K562 (cell line): ENCODE results near the gene AGAP3. TPM values are rescaled to one million over a fixed set of nuclear protein-coding genes. Genes with fewer than 3 reads are reported as not detected.

Source experiments
- CC2D1A ChIP-seq: fragments of 450-650 bp; IDR thresholded peaks from 2 replicates; pipeline ENCODE4 v1.6.1; 2017; ENCODE audit warnings: mild to moderate bottlenecking
- GATAD2B ChIP-seq: fragments of 450-650 bp; IDR thresholded peaks from 2 replicates; pipeline ENCODE4 v1.6.1; 2017; ENCODE audit warnings: mild to moderate bottlenecking, borderline replicate concordance
- KLF1 ChIP-seq: fragments of 450-650 bp; IDR thresholded peaks from 2 replicates; pipeline ENCODE4 v1.6.1; 2016; ENCODE audit warnings: missing genetic modification characterization, missing compliant biosample characterization
- OTX1 ChIP-seq: fragments of 450-650 bp; formaldehyde crosslinking; IDR thresholded peaks from 2 replicates; pipeline ENCODE4 v1.4.0; 2022; ENCODE audit warnings: mild to moderate bottlenecking
- RB1 ChIP-seq: fragments of 450-650 bp; IDR thresholded peaks from 2 replicates; pipeline ENCODE4 v1.6.1; 2017; ENCODE audit warnings: low read depth, mild to moderate bottlenecking
- RBM17 ChIP-seq: fragments of 200-400 bp; formaldehyde crosslinking; IDR thresholded peaks from 2 replicates; pipeline ENCODE4 v1.6.1; 2017; ENCODE audit warnings: low read depth, mild to moderate bottlenecking, low read length, borderline replicate concordance
- SRSF3 ChIP-seq: fragments of 200-400 bp; formaldehyde crosslinking; IDR thresholded peaks from 2 replicates; pipeline ENCODE4 v1.6.1; 2016; ENCODE audit warnings: mild to moderate bottlenecking, low read length, moderate library complexity; ENCODE audit not compliant: insufficient read depth
- polyA plus RNA-seq, 8 experiments: library from polyadenylated mRNA; depleted of rRNA in 4 of 8; stranded (reverse) in 5 of 8; unstranded in 3 of 8; fragments of >200 nt; fragmentation: Nextera tagmentation in 2 of 8; fragmentation: Illumina TruSeq in 1 of 8; extraction: Ambion mirVana in 2 of 8; extraction: Trizol in 1 of 8; gene quantifications; 2 replicates each; pipeline versions ENCODE4 v1.2.1 to v1.2.3, GENCODE V29; 2011 to 2014; ENCODE audit warnings: inconsistent platforms in 1 of 8, missing spikeins in 1 of 8
- total RNA-seq, 7 experiments: library from RNA; depleted of rRNA in 6 of 7; stranded (reverse); fragments of >200 nt in 6 of 7; fragmentation: Illumina TruSeq in 2 of 7; extraction: Trizol in 2 of 7; gene quantifications; 2 replicates each; pipeline versions ENCODE4 v1.2.1 to v1.2.3, GENCODE V29; 2011 to 2021; ENCODE audit warnings: low replicate concordance in 1 of 7
- TF ChIP-seq, protein P1 (sequence below): sonication (generic); formaldehyde crosslinking; IDR thresholded peaks from 2 replicates; pipeline ENCODE4 v1.8.1; 2023; ENCODE audit warnings: mild to moderate bottlenecking, missing genetic modification reagents
- TF ChIP-seq, protein P2 (sequence below): fragments of 450-650 bp; IDR thresholded peaks from 2 replicates; pipeline ENCODE4 v1.6.1; 2014; ENCODE audit warnings: low read depth, mild to moderate bottlenecking, moderate library complexity, borderline replicate concordance
- TF ChIP-seq, protein P3 (sequence below): fragments of 450-650 bp; IDR thresholded peaks from 2 replicates; pipeline ENCODE4 v1.6.1; 2016; ENCODE audit warnings: low read depth, mild to moderate bottlenecking, moderate library complexity
- TF ChIP-seq, protein P4 (sequence below): fragments of 250-450 bp; sonication (Bioruptor Pico); IDR thresholded peaks from 2 replicates; pipeline ENCODE4 v1.8.0; 2022; ENCODE audit warnings: inconsistent platforms
- TF ChIP-seq, protein P5 (sequence below): fragments of 250-450 bp; sonication (Bioruptor Pico); IDR thresholded peaks from 2 replicates; pipeline ENCODE4 v1.4.0; 2020

Gene AGAP3
- total and polyA plus RNA-seq, 9 of the 15 experiments (the other 6 are each of a cell fraction or from before 2014, with no cell fraction given) = 3.4 to 208 (median 62.2) TPM

DNA sequence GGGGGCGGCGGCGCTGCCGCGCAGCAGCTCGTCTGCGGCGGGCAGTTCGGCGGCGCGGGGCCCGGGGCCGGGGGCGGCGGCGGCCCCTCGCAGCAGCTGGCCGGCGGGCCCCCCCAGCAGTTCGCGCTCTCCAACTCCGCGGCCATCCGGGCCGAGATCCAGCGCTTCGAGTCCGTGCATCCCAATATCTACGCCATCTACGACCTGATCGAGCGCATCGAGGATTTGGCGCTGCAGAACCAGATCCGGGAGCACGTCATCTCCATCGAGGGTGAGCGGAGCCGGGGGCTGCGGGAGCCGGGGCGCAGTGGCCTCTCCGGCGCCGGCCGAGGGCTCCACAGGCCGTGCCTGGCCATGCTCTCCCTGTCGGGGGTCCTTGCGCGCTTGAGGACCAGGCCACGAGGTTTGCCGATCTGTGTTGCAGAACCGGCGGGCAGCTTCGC lies 548 bp downstream of the AGAP3 start (continued):
- TF ChIP-seq, protein P1, sequence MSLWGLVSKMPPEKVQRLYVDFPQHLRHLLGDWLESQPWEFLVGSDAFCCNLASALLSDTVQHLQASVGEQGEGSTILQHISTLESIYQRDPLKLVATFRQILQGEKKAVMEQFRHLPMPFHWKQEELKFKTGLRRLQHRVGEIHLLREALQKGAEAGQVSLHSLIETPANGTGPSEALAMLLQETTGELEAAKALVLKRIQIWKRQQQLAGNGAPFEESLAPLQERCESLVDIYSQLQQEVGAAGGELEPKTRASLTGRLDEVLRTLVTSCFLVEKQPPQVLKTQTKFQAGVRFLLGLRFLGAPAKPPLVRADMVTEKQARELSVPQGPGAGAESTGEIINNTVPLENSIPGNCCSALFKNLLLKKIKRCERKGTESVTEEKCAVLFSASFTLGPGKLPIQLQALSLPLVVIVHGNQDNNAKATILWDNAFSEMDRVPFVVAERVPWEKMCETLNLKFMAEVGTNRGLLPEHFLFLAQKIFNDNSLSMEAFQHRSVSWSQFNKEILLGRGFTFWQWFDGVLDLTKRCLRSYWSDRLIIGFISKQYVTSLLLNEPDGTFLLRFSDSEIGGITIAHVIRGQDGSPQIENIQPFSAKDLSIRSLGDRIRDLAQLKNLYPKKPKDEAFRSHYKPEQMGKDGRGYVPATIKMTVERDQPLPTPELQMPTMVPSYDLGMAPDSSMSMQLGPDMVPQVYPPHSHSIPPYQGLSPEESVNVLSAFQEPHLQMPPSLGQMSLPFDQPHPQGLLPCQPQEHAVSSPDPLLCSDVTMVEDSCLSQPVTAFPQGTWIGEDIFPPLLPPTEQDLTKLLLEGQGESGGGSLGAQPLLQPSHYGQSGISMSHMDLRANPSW (CRISPR knock-in tag) = no peak
- TF ChIP-seq SRSF3 = no peak
- no peak for TF ChIP-seq GATAD2B
- TF ChIP-seq, protein P2, sequence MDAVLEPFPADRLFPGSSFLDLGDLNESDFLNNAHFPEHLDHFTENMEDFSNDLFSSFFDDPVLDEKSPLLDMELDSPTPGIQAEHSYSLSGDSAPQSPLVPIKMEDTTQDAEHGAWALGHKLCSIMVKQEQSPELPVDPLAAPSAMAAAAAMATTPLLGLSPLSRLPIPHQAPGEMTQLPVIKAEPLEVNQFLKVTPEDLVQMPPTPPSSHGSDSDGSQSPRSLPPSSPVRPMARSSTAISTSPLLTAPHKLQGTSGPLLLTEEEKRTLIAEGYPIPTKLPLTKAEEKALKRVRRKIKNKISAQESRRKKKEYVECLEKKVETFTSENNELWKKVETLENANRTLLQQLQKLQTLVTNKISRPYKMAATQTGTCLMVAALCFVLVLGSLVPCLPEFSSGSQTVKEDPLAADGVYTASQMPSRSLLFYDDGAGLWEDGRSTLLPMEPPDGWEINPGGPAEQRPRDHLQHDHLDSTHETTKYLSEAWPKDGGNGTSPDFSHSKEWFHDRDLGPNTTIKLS = no peak
- peak; percentile 14; the same call in 1 of the 2 replicates for TF ChIP-seq RB1
- TF ChIP-seq, protein P3, sequence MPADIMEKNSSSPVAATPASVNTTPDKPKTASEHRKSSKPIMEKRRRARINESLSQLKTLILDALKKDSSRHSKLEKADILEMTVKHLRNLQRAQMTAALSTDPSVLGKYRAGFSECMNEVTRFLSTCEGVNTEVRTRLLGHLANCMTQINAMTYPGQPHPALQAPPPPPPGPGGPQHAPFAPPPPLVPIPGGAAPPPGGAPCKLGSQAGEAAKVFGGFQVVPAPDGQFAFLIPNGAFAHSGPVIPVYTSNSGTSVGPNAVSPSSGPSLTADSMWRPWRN = 0 out of 2 replicates have a peak, but pooled peaks have one; percentile 17
- no peak for TF ChIP-seq OTX1
- no peak for TF ChIP-seq KLF1 (tag)
- TF ChIP-seq, protein P4, sequence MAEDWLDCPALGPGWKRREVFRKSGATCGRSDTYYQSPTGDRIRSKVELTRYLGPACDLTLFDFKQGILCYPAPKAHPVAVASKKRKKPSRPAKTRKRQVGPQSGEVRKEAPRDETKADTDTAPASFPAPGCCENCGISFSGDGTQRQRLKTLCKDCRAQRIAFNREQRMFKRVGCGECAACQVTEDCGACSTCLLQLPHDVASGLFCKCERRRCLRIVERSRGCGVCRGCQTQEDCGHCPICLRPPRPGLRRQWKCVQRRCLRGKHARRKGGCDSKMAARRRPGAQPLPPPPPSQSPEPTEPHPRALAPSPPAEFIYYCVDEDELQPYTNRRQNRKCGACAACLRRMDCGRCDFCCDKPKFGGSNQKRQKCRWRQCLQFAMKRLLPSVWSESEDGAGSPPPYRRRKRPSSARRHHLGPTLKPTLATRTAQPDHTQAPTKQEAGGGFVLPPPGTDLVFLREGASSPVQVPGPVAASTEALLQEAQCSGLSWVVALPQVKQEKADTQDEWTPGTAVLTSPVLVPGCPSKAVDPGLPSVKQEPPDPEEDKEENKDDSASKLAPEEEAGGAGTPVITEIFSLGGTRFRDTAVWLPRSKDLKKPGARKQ (CRISPR knock-in tag) = no peak
- TF ChIP-seq, protein P5, sequence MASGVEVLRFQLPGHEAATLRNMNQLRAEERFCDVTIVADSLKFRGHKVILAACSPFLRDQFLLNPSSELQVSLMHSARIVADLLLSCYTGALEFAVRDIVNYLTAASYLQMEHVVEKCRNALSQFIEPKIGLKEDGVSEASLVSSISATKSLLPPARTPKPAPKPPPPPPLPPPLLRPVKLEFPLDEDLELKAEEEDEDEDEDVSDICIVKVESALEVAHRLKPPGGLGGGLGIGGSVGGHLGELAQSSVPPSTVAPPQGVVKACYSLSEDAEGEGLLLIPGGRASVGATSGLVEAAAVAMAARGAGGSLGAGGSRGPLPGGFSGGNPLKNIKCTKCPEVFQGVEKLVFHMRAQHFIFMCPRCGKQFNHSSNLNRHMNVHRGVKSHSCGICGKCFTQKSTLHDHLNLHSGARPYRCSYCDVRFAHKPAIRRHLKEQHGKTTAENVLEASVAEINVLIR (CRISPR knock-in tag) = no peak
- TF ChIP-seq RBM17 = no peak
- TF ChIP-seq CC2D1A = no peak
